ENCODE results near the gene OAF.

Gene OAF

GRCh38 chr11:120196826-120197225 is 14.0 kb upstream of the OAF start:
- H3K4me1 ChIP-seq (ENCODE audit: control extremely low read depth in 1 of 4, control insufficient read depth in 4 of 4, insufficient read depth in 4 of 4, low read length in 3 of 4), result peaks cover 0 to 6% (median 0%) of the 10 kb centered on the region in 4 experiments
- H3K27me3 ChIP-seq (replicated peaks in 2 of 5; ENCODE audit: control insufficient read depth in 4 of 5, insufficient read depth in 5 of 5, low read length in 4 of 5), result no peaks in the 10 kb centered on the region
- POLR2A ChIA-PET, result interaction anchor here (0.6 kb wide), 1 partner anchor 15 kb away, joined by 3 read pairs; no protein-coding TSS in a partner anchor
- peak; percentile 30 to 78 (median 75) for DNase-seq
- H3K27ac ChIP-seq (ENCODE audit: insufficient read depth in 1 of 2, low read depth in 1 of 2, low read length in 2 of 2, poor library complexity in 1 of 2, severe bottlenecking in 2 of 2), result no peak overlapping the region
- WGBS (ENCODE audit: insufficient coverage), result 55% methylated on average over 6 of the region's 6 CpGs
- no peak overlapping the region for H3K4me3 ChIP-seq (ENCODE audit: control insufficient read depth in 1 of 7, extremely low read depth in 1 of 7, insufficient read depth in 4 of 7, low read depth in 2 of 7, low read length in 6 of 7)
- no peaks in the 10 kb centered on the region for H3K36me3 ChIP-seq (ENCODE audit: control insufficient read depth in 4 of 4, insufficient read depth in 4 of 4, low read length in 3 of 4)
- no peaks in the 10 kb centered on the region for H3K9me3 ChIP-seq (ENCODE audit: control extremely low read depth in 1 of 5, control insufficient read depth in 4 of 5, insufficient read depth in 2 of 5, low read depth in 1 of 5, low read length in 4 of 5)
- CTCF ChIA-PET, result interaction anchor here (1.0 to 1.9 kb wide), 6 partner anchors 9 to 103 kb away, joined by 3 to 7 read pairs (median 4); no protein-coding TSS in a partner anchor

GRCh38 chr11:120197251-120197891 is 13.5 kb upstream of the OAF start:
- no peaks in the 10 kb centered on the region for H3K27me3 ChIP-seq (replicated peaks in 2 of 5; ENCODE audit: control insufficient read depth in 4 of 5, insufficient read depth in 5 of 5, low read length in 4 of 5)
- CTCF ChIA-PET, result interaction anchor here (1.0 to 1.9 kb wide), 5 partner anchors 9 to 103 kb away, joined by 3 to 7 read pairs (median 4); no protein-coding TSS in a partner anchor
- no peaks in the 10 kb centered on the region for H3K36me3 ChIP-seq (ENCODE audit: control insufficient read depth in 4 of 4, insufficient read depth in 4 of 4, low read length in 3 of 4)
- no peaks in the 10 kb centered on the region for H3K9me3 ChIP-seq (ENCODE audit: control extremely low read depth in 1 of 5, control insufficient read depth in 4 of 5, insufficient read depth in 2 of 5, low read depth in 1 of 5, low read length in 4 of 5)
- POLR2A ChIA-PET, result interaction anchor here (0.6 kb wide), 1 partner anchor 15 kb away, joined by 3 read pairs; no protein-coding TSS in a partner anchor
- 100% methylated on average over 5 of the region's 14 CpGs for WGBS (ENCODE audit: insufficient coverage)
- H3K4me1 ChIP-seq (ENCODE audit: control extremely low read depth in 1 of 4, control insufficient read depth in 4 of 4, insufficient read depth in 4 of 4, low read length in 3 of 4), result peaks cover 0 to 6% (median 0%) of the 10 kb centered on the region in 4 experiments
- DNase-seq, result no peak
- no peak overlapping the region for H3K4me3 ChIP-seq (ENCODE audit: control insufficient read depth in 1 of 7, extremely low read depth in 1 of 7, insufficient read depth in 4 of 7, low read depth in 2 of 7, low read length in 6 of 7)
- no peak overlapping the region for H3K27ac ChIP-seq (ENCODE audit: insufficient read depth in 1 of 2, low read depth in 1 of 2, low read length in 2 of 2, poor library complexity in 1 of 2, severe bottlenecking in 2 of 2)

- ChIA-PET CTCF (interaction anchor here (1.4 to 1.9 kb wide), 2 partner anchors 15 to 25 kb away, joined by 4 to 7 read pairs; no protein-coding TSS in a partner anchor), POLR2A (interaction anchor here (0.9 kb wide), 1 partner anchor 105 kb away, joined by 3 read pairs; no protein-coding TSS in a partner anchor)
- WGBS (ENCODE audit: insufficient coverage), result 94% methylated on average over 7 of the region's 9 CpGs
- Histone ChIP-seq H3K4me1 (ENCODE audit: control extremely low read depth in 1 of 4, control insufficient read depth in 4 of 4, insufficient read depth in 4 of 4, low read length in 3 of 4) (peaks cover 0 to 6% (median 0%) of the 10 kb centered on the region in 4 experiments), H3K27ac (ENCODE audit: insufficient read depth in 1 of 2, low read depth in 1 of 2, low read length in 2 of 2, poor library complexity in 1 of 2, severe bottlenecking in 2 of 2) (no peak overlapping the region), H3K27me3 (replicated peaks in 2 of 5; ENCODE audit: control insufficient read depth in 4 of 5, insufficient read depth in 5 of 5, low read length in 4 of 5) (no peaks in the 10 kb centered on the region), H3K4me3 (ENCODE audit: control insufficient read depth in 1 of 7, extremely low read depth in 1 of 7, insufficient read depth in 4 of 7, low read depth in 2 of 7, low read length in 6 of 7) (no peak overlapping the region), H3K36me3 (ENCODE audit: control insufficient read depth in 4 of 4, insufficient read depth in 4 of 4, low read length in 3 of 4) (no peaks in the 10 kb centered on the region), H3K9me3 (ENCODE audit: control extremely low read depth in 1 of 5, control insufficient read depth in 4 of 5, insufficient read depth in 2 of 5, low read depth in 1 of 5, low read length in 4 of 5) (no peaks in the 10 kb centered on the region)
- no peak for DNase-seq
Measured at GRCh38 chr11:120197977-120198376, 12.9 kb upstream of the OAF start.

- WGBS (ENCODE audit: insufficient coverage), result 100% methylated on average over 2 of the region's 5 CpGs
Measured at GRCh38 chr11:120198403-120198786, 12.4 kb upstream of the OAF start.

GRCh38 chr11:120198787-120199469 is 11.9 kb upstream of the OAF start:
- CTCF ChIA-PET, result interaction anchor here (1.0 to 1.4 kb wide), 2 partner anchors 24 to 31 kb away, joined by 4 read pairs; no protein-coding TSS in a partner anchor
- WGBS (ENCODE audit: insufficient coverage), result 98% methylated on average over 9 of the region's 9 CpGs
- Histone ChIP-seq H3K36me3 (ENCODE audit: control insufficient read depth in 4 of 4, insufficient read depth in 4 of 4, low read length in 3 of 4) (no peaks in the 10 kb centered on the region), H3K9me3 (ENCODE audit: control extremely low read depth in 1 of 5, control insufficient read depth in 4 of 5, insufficient read depth in 2 of 5, low read depth in 1 of 5, low read length in 4 of 5) (no peaks in the 10 kb centered on the region), H3K27ac (ENCODE audit: insufficient read depth in 1 of 2, low read depth in 1 of 2, low read length in 2 of 2, poor library complexity in 1 of 2, severe bottlenecking in 2 of 2) (no peak overlapping the region), H3K4me1 (ENCODE audit: control extremely low read depth in 1 of 4, control insufficient read depth in 4 of 4, insufficient read depth in 4 of 4, low read length in 3 of 4) (peaks cover 0 to 6% (median 0%) of the 10 kb centered on the region in 4 experiments), H3K27me3 (replicated peaks in 2 of 5; ENCODE audit: control insufficient read depth in 4 of 5, insufficient read depth in 5 of 5, low read length in 4 of 5) (no peaks in the 10 kb centered on the region), H3K4me3 (ENCODE audit: control insufficient read depth in 1 of 7, extremely low read depth in 1 of 7, insufficient read depth in 4 of 7, low read depth in 2 of 7, low read length in 6 of 7) (no peak overlapping the region)
- POLR2A ChIA-PET, result interaction anchor here (0.9 kb wide), 1 partner anchor 104 kb away, joined by 3 read pairs; no protein-coding TSS in a partner anchor
- no peak for DNase-seq

More at GRCh38 chr11:120198403-120198786, 12.4 kb upstream of the OAF start:
- Histone ChIP-seq H3K9me3 (ENCODE audit: control extremely low read depth in 1 of 5, control insufficient read depth in 4 of 5, insufficient read depth in 2 of 5, low read depth in 1 of 5, low read length in 4 of 5) (no peaks in the 10 kb centered on the region), H3K27ac (ENCODE audit: insufficient read depth in 1 of 2, low read depth in 1 of 2, low read length in 2 of 2, poor library complexity in 1 of 2, severe bottlenecking in 2 of 2) (no peak overlapping the region), H3K4me1 (ENCODE audit: control extremely low read depth in 1 of 4, control insufficient read depth in 4 of 4, insufficient read depth in 4 of 4, low read length in 3 of 4) (peaks cover 0 to 6% (median 0%) of the 10 kb centered on the region in 4 experiments), H3K4me3 (ENCODE audit: control insufficient read depth in 1 of 7, extremely low read depth in 1 of 7, insufficient read depth in 4 of 7, low read depth in 2 of 7, low read length in 6 of 7) (no peak overlapping the region), H3K27me3 (replicated peaks in 2 of 5; ENCODE audit: control insufficient read depth in 4 of 5, insufficient read depth in 5 of 5, low read length in 4 of 5) (no peaks in the 10 kb centered on the region), H3K36me3 (ENCODE audit: control insufficient read depth in 4 of 4, insufficient read depth in 4 of 4, low read length in 3 of 4) (no peaks in the 10 kb centered on the region)
- ChIA-PET POLR2A (interaction anchor here (0.9 kb wide), 1 partner anchor 104 kb away, joined by 3 read pairs; no protein-coding TSS in a partner anchor), CTCF (interaction anchor here (1.0 to 1.4 kb wide), 2 partner anchors 25 to 32 kb away, joined by 4 read pairs; no protein-coding TSS in a partner anchor)
- no peak for DNase-seq

GRCh38 chr11:120199613-120200012 is 11.2 kb upstream of the OAF start:
- no peaks in the 10 kb centered on the region for H3K27me3 ChIP-seq (replicated peaks in 2 of 5; ENCODE audit: control insufficient read depth in 4 of 5, insufficient read depth in 5 of 5, low read length in 4 of 5)
- ChIA-PET POLR2A (no interaction called here), CTCF (interaction anchor here (1.0 kb wide), 1 partner anchor 31 kb away, joined by 4 read pairs; no protein-coding TSS in a partner anchor)
- H3K27ac ChIP-seq (ENCODE audit: insufficient read depth in 1 of 2, low read depth in 1 of 2, low read length in 2 of 2, poor library complexity in 1 of 2, severe bottlenecking in 2 of 2), result no peak overlapping the region
- H3K36me3 ChIP-seq (ENCODE audit: control insufficient read depth in 4 of 4, insufficient read depth in 4 of 4, low read length in 3 of 4), result no peaks in the 10 kb centered on the region
- H3K9me3 ChIP-seq (ENCODE audit: control extremely low read depth in 1 of 5, control insufficient read depth in 4 of 5, insufficient read depth in 2 of 5, low read depth in 1 of 5, low read length in 4 of 5), result no peaks in the 10 kb centered on the region
- no peak for DNase-seq
- peaks cover 0 to 6% (median 0%) of the 10 kb centered on the region in 4 experiments for H3K4me1 ChIP-seq (ENCODE audit: control extremely low read depth in 1 of 4, control insufficient read depth in 4 of 4, insufficient read depth in 4 of 4, low read length in 3 of 4)
- H3K4me3 ChIP-seq (ENCODE audit: control insufficient read depth in 1 of 7, extremely low read depth in 1 of 7, insufficient read depth in 4 of 7, low read depth in 2 of 7, low read length in 6 of 7), result no peak overlapping the region
- WGBS (ENCODE audit: insufficient coverage), result 99% methylated on average over 8 of the region's 9 CpGs

Measured in common myeloid progenitor, CD34-positive (primary cell).